H1 (cell line): ENCODE results near the gene GAS2L1. TPM values are rescaled to one million over a fixed set of nuclear protein-coding genes. Genes with fewer than 3 reads are reported as not detected.

ENCODE experiments used
- CHD7 ChIP-seq: fragments of 300-600 bp; sonication (generic); IDR thresholded peaks from 2 replicates; pipeline ENCODE4 v1.7.1; 2012; ENCODE audit warnings: low read length, moderate library complexity, mild to moderate bottlenecking, inconsistent platforms; ENCODE audit not compliant: insufficient replicate concordance
- CTCF ChIP-seq, 3 experiments: IDR thresholded peaks; 1 replicate in 2 of 3; 2 replicates in 1 of 3; pipeline versions ENCODE4 v1.5.1 to v1.6.1; 2011; ENCODE audit warnings: low read length in 3 of 3, mild to moderate bottlenecking in 3 of 3, inconsistent platforms in 2 of 3, low read depth in 1 of 3, moderate library complexity in 1 of 3; ENCODE audit not compliant: insufficient read depth in 1 of 3; ENCODE audit errors: control extremely low read depth in 1 of 3
- POLR2A ChIP-seq, 2 experiments: IDR thresholded peaks; 1 replicate in 1 of 2; 2 replicates in 1 of 2; pipeline ENCODE4 v1.6.1; 2011; ENCODE audit warnings: low read depth in 2 of 2, low read length in 2 of 2, mild to moderate bottlenecking in 2 of 2; ENCODE audit errors: control extremely low read depth in 1 of 2
- RXRA ChIP-seq: IDR thresholded peaks from 2 replicates; pipeline ENCODE4 v1.6.1; 2011; ENCODE audit warnings: low read depth, mild to moderate bottlenecking, low read length, moderate library complexity; ENCODE audit not compliant: insufficient read depth
- SAP30 ChIP-seq: fragments of 300-600 bp; sonication (generic); IDR thresholded peaks from 2 replicates; pipeline ENCODE4 v1.7.1; 2012; ENCODE audit warnings: low read length, moderate library complexity, mild to moderate bottlenecking, inconsistent platforms; ENCODE audit not compliant: insufficient read depth, insufficient replicate concordance
- SIN3A ChIP-seq, 2 experiments: IDR thresholded peaks in 1 of 2; conservative IDR thresholded peaks in 1 of 2; 2 replicates each; pipeline ENCODE4 v1.6.1; 2011 to 2012; ENCODE audit warnings: low read length in 2 of 2, improper control_type of control experiment in 1 of 2, low read depth in 1 of 2, mild to moderate bottlenecking in 1 of 2
- SP2 ChIP-seq: IDR thresholded peaks from 2 replicates; pipeline ENCODE4 v1.6.1; 2012; ENCODE audit warnings: mild to moderate bottlenecking, low read length, inconsistent platforms
- TAF7 ChIP-seq: optimal IDR thresholded peaks from 2 replicates; pipeline ENCODE3; 2011; ENCODE audit warnings: low read depth, mild to moderate bottlenecking, inconsistent platforms, low read length, moderate library complexity, borderline replicate concordance
- YY1 ChIP-seq: IDR thresholded peaks from 2 replicates; pipeline ENCODE4 v1.6.1; 2011; ENCODE audit warnings: low read depth, mild to moderate bottlenecking, low read length
- polyA plus RNA-seq, 7 experiments: library from polyadenylated mRNA; depleted of rRNA in 3 of 7; stranded (reverse) in 5 of 7; unstranded in 2 of 7; fragments of >200 nt in 5 of 7; fragments of 200-250 nt in 2 of 7; gene quantifications; 1 replicate in 5 of 7; 2 replicates in 1 of 7; 4 replicates in 1 of 7; pipeline versions ENCODE4 v1.2.1 to v1.2.3, GENCODE V29; 2011 to 2013; ENCODE audit warnings: missing spikeins in 2 of 7, mixed read lengths in 2 of 7
- total RNA-seq: library from RNA; stranded (reverse); fragmentation: NEBNext Ultra II Directional; extraction: Animal tissue kit (Norgen Biotek cat#: 25700); gene quantifications from 2 replicates; pipeline ENCODE4 v1.2.1, GENCODE V29; 2021

The GAS2L1 gene
- total and polyA plus RNA-seq, 2 of the 8 experiments (the other 6 are each of a cell fraction or from before 2014, with no cell fraction given): 3.6 to 10.1 TPM

GRCh38 chr22:29330291-29330690, 23.8 kb downstream of the GAS2L1 start (continued):
- no peak for TF ChIP-seq CHD7
- no peak for TF ChIP-seq SIN3A (conservative IDR thresholded peaks at IDR 0.05 in 1 of 2, IDR thresholded peaks at IDR 0.05 in 1 of 2; ENCODE audit: low read depth in 1 of 2, low read length in 2 of 2)
- TF ChIP-seq RXRA: no peak
- no peak for TF ChIP-seq POLR2A (IDR thresholded peaks at IDR 0.05; ENCODE audit: control extremely low read depth in 1 of 2, low read depth in 2 of 2, low read length in 2 of 2)
- TF ChIP-seq TAF7: no peak
- TF ChIP-seq SP2: no peak
- no peak for TF ChIP-seq SAP30
- no peak for TF ChIP-seq YY1
- no peak for TF ChIP-seq CTCF (IDR thresholded peaks at IDR 0.05; ENCODE audit: control extremely low read depth in 1 of 3, insufficient read depth in 1 of 3, low read depth in 1 of 3, low read length in 3 of 3)
